Lung microvascular endothelial cell (primary cell): Measurements from ENCODE around the gene USH2A. TPM values are rescaled to one million over a fixed set of nuclear protein-coding genes. Genes with fewer than 3 reads are reported as not detected.

ENCODE experiments used
- DNase-seq, 2 donors: peaks; one replicate each; pipeline versions ENCODE4 v3.0.0 to v3.0.0-alpha.2; 2010; ENCODE audit warnings: low read depth in 2 of 2
- total RNA-seq: library from RNA; depleted of rRNA; stranded (reverse); fragments of >200 nt; gene quantifications from 2 replicates; pipeline ENCODE4 v1.2.1, GENCODE V29; 2014

Gene USH2A
- total RNA-seq, 1 donor from 2014 or later: not detected

- DNase-seq: no peak
Observed at GRCh38 chr1:216142921-216143320, 280.3 kb downstream of the USH2A start.

- no peak for DNase-seq
Observed at GRCh38 chr1:216140730-216141524, 282.3 kb downstream of the USH2A start.

GRCh38 chr1:216124192-216124781 lies 299.0 kb downstream of the USH2A start:
- no peak for DNase-seq

- DNase-seq: no peak
Observed at GRCh38 chr1:216123446-216124191, 299.6 kb downstream of the USH2A start.

GRCh38 chr1:216119600-216119999 lies 303.6 kb downstream of the USH2A start:
- peak; percentile 0 to 27 for DNase-seq

GRCh38 chr1:216114180-216114579 lies 309.1 kb downstream of the USH2A start:
- DNase-seq: no peak

- no peak for DNase-seq
Observed at GRCh38 chr1:216113181-216113580, 310.1 kb downstream of the USH2A start.

GRCh38 chr1:216111842-216112241 lies 311.4 kb downstream of the USH2A start:
- no peak for DNase-seq

- DNase-seq: no peak
Observed at GRCh38 chr1:216095400-216095799, 327.8 kb downstream of the USH2A start.

GRCh38 chr1:216090556-216090955 lies 332.7 kb downstream of the USH2A start:
- DNase-seq: no peak

GRCh38 chr1:216086678-216087077 lies 336.6 kb downstream of the USH2A start:
- DNase-seq: no peak

GRCh38 chr1:216081445-216081844 lies 341.8 kb downstream of the USH2A start:
- no peak for DNase-seq

GRCh38 chr1:216076751-216077150 lies 346.5 kb downstream of the USH2A start:
- DNase-seq: no peak

GRCh38 chr1:216075339-216075738 lies 347.9 kb downstream of the USH2A start:
- no peak for DNase-seq

GRCh38 chr1:216073793-216074595 lies 349.3 kb downstream of the USH2A start:
- DNase-seq: no peak

- DNase-seq: no peak
Observed at GRCh38 chr1:216071262-216071661, 352.0 kb downstream of the USH2A start.

GRCh38 chr1:216064643-216065042 lies 358.6 kb downstream of the USH2A start:
- DNase-seq: no peak

- DNase-seq: no peak
Observed at GRCh38 chr1:216057947-216058346, 365.3 kb downstream of the USH2A start.

GRCh38 chr1:216057063-216057462 lies 366.2 kb downstream of the USH2A start:
- no peak for DNase-seq

GRCh38 chr1:216055004-216055403 lies 368.2 kb downstream of the USH2A start:
- DNase-seq: no peak

GRCh38 chr1:216054600-216054999 lies 368.6 kb downstream of the USH2A start:
- DNase-seq: no peak

- DNase-seq: no peak
Observed at GRCh38 chr1:216051071-216051470, 372.2 kb downstream of the USH2A start.
